GM12874 (cell line): ENCODE measurements around the gene MS4A13.

Experiments
- CTCF ChIP-seq: IDR thresholded peaks from 2 replicates; pipeline ENCODE4 v1.5.1; 2011; ENCODE audit warnings: low read depth, mild to moderate bottlenecking, control low read depth, low read length, moderate library complexity; ENCODE audit not compliant: insufficient read depth

Gene MS4A13

DNA sequence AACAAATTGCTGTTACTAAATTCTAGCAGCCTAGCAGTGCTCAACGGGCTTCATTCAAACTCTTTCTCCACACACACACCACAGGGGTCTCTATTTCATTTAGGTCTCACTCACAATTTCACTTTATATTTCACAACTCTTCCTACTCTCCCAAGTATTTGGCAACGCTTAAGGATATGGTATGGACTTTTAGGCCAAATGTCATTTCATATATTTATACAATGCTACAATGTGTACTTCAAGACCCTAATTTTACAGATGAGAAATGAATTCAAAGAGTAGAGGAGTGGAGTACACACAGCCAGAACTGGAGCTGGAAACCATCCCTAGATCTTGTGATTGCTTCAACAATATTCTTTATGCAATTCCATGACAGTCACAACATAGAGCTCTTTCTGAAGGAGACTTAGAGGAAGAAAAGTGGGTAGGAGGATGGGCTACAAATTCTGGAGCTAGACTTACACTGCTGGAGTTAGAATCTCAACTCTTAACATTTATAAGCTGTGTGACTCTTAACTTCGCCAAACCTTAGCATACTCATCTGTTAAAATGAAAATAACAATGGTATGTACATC, 2.5 kb upstream of the MS4A13 start:
- no peak for TF ChIP-seq CTCF

- no peak for TF ChIP-seq CTCF
Observed at GRCh38 chr11:60513496-60514460, 1.4 kb upstream of the MS4A13 start.

- no peak for TF ChIP-seq CTCF
Observed at GRCh38 chr11:60528465-60528864, 13.3 kb downstream of the MS4A13 start.

DNA sequence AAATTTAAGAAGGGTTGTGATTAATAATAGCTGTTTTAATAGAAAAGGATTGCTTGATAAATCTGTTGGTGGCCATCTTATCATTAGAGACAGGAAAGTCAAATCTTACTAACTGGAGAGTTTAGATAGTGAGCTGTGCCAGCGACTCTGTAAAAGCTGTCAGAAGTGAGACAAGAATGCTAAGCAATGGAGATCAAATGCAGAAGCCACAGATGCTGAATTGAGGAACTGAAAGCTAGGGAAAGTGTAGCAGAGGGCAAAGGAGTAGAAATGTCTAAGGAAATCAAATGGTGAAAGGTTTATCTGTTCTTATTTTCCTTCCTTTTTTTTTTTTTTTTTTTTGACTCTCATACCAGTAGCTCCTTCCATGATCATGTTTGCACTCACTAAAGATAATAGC, 13.7 kb downstream of the MS4A13 start:
- TF ChIP-seq CTCF: no peak

- no peak for TF ChIP-seq CTCF
Observed at GRCh38 chr11:60530454-60531100, 15.4 kb downstream of the MS4A13 start.

DNA sequence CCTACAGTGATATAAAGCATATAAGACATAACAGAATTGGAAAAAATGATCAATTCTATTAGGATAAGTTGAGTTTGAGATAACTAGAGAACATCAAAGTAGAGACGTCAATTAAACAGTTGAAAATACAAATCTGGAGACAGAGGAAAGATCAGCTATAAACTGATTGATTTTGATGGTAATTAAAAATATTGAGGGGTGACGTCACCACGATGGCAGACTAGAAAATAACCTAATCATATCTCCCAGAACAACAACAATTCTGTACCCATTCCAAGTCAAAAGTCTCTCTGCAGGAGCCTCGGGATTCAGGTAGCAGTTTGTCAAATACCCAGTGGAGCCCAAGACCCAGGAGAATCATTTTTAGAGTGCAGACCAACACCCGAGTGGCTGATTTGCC, 28.9 kb downstream of the MS4A13 start:
- no peak for TF ChIP-seq CTCF

DNA sequence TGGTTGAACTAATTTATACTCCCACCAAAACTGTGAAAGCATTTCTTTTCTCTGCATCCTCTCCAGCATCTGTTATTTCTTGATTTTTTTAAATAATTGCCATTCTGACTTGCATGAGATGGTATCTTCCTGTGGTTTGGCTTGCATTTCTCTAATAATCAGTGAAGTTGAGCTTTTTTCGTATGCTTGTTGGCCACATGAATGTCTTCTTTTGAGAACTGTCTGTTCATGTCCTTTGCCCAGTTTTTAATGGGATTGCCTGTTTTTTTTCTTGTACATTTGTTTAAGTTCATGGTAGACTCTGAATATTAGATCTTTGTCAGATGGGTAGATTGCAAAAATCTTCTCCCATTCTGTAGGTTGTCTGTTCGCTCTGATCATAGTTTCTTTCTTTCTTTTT, 46.1 kb downstream of the MS4A13 start:
- no peak for TF ChIP-seq CTCF
